ENCODE measurements around the gene PCNT. TPM values are rescaled to one million over a fixed set of nuclear protein-coding genes. Genes with fewer than 3 reads are reported as not detected.

Gene PCNT
- total RNA-seq, 4 donors from 2014 or later, result 30.3 to 44.0 (median 33.3) TPM

GRCh38 chr21:46357684-46358425 lies 33.9 kb downstream of the PCNT start:
- no peak for DNase-seq (ENCODE audit: low spot score in 2 of 2)
- intact Hi-C loops (cut with DNase I; ENCODE audit: low total_unique reads), result no loop called here
- H3K4me3 ChIP-seq (ENCODE audit: low read depth, poor library complexity, severe bottlenecking), result no peak overlapping the region
- TF ChIP-seq POLR2A (IDR thresholded peaks at IDR 0.05), result no peak
- TF ChIP-seq, protein P1, sequence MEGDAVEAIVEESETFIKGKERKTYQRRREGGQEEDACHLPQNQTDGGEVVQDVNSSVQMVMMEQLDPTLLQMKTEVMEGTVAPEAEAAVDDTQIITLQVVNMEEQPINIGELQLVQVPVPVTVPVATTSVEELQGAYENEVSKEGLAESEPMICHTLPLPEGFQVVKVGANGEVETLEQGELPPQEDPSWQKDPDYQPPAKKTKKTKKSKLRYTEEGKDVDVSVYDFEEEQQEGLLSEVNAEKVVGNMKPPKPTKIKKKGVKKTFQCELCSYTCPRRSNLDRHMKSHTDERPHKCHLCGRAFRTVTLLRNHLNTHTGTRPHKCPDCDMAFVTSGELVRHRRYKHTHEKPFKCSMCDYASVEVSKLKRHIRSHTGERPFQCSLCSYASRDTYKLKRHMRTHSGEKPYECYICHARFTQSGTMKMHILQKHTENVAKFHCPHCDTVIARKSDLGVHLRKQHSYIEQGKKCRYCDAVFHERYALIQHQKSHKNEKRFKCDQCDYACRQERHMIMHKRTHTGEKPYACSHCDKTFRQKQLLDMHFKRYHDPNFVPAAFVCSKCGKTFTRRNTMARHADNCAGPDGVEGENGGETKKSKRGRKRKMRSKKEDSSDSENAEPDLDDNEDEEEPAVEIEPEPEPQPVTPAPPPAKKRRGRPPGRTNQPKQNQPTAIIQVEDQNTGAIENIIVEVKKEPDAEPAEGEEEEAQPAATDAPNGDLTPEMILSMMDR (IDR thresholded peaks at IDR 0.05), result no peak
- 93 to 97% methylated on average over 19 of the region's 19 CpGs for WGBS, 2 donors

- intact Hi-C loops (cut with DNase I; ENCODE audit: low total_unique reads), result no loop called here
- no peak for DNase-seq (ENCODE audit: low spot score in 2 of 2)
- TF ChIP-seq, protein P1 (IDR thresholded peaks at IDR 0.05), result no peak
- TF ChIP-seq POLR2A (IDR thresholded peaks at IDR 0.05), result no peak
- WGBS, 2 donors, result 94 to 96% methylated on average over 10 of the region's 10 CpGs
- H3K4me3 ChIP-seq (ENCODE audit: low read depth, poor library complexity, severe bottlenecking), result no peak overlapping the region
These were observed 37.2 kb downstream of the PCNT start for GRCh38 chr21:46361176-46361575.

DNA sequence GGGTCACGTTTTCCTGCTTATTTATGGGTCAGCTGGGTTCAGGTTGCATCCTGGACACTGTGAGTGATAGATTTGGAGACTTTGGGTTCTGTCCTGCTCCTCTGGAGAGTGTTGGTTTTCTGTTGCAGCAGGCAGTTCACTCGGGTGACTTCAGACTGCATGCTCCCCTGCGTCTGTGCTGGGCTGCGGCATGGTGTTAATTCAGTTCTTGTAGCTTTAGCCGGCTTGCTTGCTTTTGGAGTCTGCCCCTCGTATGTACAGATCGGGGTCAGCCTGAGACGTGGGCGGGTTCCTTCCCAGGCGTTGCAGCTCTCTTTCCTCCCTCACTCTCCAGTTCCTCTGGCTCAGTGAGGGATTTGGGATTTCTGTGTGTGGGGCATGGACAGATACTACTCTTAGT lies 38.0 kb downstream of the PCNT start:
- TF ChIP-seq POLR2A (IDR thresholded peaks at IDR 0.05), result no peak
- TF ChIP-seq, protein P1 (IDR thresholded peaks at IDR 0.05), result no peak
- DNase-seq (ENCODE audit: low spot score in 2 of 2), result no peak
- intact Hi-C loops (cut with DNase I; ENCODE audit: low total_unique reads), result no loop called here
- no peak overlapping the region for H3K4me3 ChIP-seq (ENCODE audit: low read depth, poor library complexity, severe bottlenecking)
- 82 to 85% methylated on average over 10 of the region's 10 CpGs for WGBS, 2 donors

- intact Hi-C loops (cut with DNase I; ENCODE audit: low total_unique reads), result no loop called here
- DNase-seq (ENCODE audit: low spot score in 2 of 2), result no peak
- 87 to 91% methylated on average over 15 of the region's 15 CpGs for WGBS, 2 donors
These were observed 39.0 kb downstream of the PCNT start for GRCh38 chr21:46362946-46363345.

GRCh38 chr21:46363698-46364097 lies 39.7 kb downstream of the PCNT start:
- WGBS, 2 donors, result 80 to 92% methylated on average over 12 to 16 of the region's 16 CpGs
- no peak for DNase-seq (ENCODE audit: low spot score in 2 of 2)
- no peak overlapping the region for H3K4me3 ChIP-seq (ENCODE audit: low read depth, poor library complexity, severe bottlenecking)
- intact Hi-C loops (cut with DNase I; ENCODE audit: low total_unique reads), result no loop called here
- TF ChIP-seq, protein P1 (IDR thresholded peaks at IDR 0.05), result no peak
- no peak for TF ChIP-seq POLR2A (IDR thresholded peaks at IDR 0.05)

More at GRCh38 chr21:46362946-46363345, 39.0 kb downstream of the PCNT start:
- no peak overlapping the region for H3K4me3 ChIP-seq (ENCODE audit: low read depth, poor library complexity, severe bottlenecking)
- no peak for TF ChIP-seq POLR2A (IDR thresholded peaks at IDR 0.05)
- TF ChIP-seq, protein P1 (IDR thresholded peaks at IDR 0.05), result no peak

- 94 to 97% methylated on average over 11 of the region's 11 CpGs for WGBS, 2 donors
- intact Hi-C loops (cut with DNase I; ENCODE audit: low total_unique reads), result no loop called here
- no peak for TF ChIP-seq POLR2A (IDR thresholded peaks at IDR 0.05)
- TF ChIP-seq, protein P1 (IDR thresholded peaks at IDR 0.05), result no peak
- no peak for DNase-seq (ENCODE audit: low spot score in 2 of 2)
- H3K4me3 ChIP-seq (ENCODE audit: low read depth, poor library complexity, severe bottlenecking), result no peak overlapping the region
These were observed 42.1 kb downstream of the PCNT start for GRCh38 chr21:46366091-46366490.

Data from lower leg skin (tissue), 4 donors.